GM12873 (cell line): ENCODE measurements around the gene COPG2.

ENCODE experiments used
- TF ChIP-seq, protein P1 (sequence below): IDR thresholded peaks from 2 replicates; pipeline ENCODE4 v1.5.1; 2012; ENCODE audit warnings: low read depth, mild to moderate bottlenecking, moderate library complexity, low read length, control low read depth; ENCODE audit not compliant: insufficient read depth; ENCODE audit errors: missing control alignments

The COPG2 gene

GRCh38 chr7:130476297-130477150, 192.0 kb downstream of the COPG2 start:
- TF ChIP-seq, protein P1, sequence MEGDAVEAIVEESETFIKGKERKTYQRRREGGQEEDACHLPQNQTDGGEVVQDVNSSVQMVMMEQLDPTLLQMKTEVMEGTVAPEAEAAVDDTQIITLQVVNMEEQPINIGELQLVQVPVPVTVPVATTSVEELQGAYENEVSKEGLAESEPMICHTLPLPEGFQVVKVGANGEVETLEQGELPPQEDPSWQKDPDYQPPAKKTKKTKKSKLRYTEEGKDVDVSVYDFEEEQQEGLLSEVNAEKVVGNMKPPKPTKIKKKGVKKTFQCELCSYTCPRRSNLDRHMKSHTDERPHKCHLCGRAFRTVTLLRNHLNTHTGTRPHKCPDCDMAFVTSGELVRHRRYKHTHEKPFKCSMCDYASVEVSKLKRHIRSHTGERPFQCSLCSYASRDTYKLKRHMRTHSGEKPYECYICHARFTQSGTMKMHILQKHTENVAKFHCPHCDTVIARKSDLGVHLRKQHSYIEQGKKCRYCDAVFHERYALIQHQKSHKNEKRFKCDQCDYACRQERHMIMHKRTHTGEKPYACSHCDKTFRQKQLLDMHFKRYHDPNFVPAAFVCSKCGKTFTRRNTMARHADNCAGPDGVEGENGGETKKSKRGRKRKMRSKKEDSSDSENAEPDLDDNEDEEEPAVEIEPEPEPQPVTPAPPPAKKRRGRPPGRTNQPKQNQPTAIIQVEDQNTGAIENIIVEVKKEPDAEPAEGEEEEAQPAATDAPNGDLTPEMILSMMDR = no peak

DNA sequence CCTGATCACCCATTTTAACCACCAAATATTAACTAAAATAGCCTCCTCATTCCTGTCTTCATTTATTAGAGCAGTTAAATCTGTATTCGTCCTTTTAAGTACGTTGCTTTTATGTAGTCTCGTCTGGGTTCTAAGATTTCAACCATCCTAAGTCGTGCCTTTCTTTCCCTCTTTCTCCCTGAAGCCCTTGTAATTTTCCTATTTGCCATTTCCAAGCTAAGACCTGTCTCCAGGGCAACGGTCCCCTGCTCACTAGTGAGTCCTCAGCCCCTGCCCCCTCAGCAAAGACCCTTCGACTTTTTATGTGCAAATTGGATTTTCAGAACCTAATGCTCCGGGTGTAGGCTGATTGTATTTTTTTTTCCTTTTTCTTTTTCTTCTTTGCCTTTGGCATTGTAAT, 192.8 kb downstream of the COPG2 start:
- TF ChIP-seq, protein P1 = no peak

DNA sequence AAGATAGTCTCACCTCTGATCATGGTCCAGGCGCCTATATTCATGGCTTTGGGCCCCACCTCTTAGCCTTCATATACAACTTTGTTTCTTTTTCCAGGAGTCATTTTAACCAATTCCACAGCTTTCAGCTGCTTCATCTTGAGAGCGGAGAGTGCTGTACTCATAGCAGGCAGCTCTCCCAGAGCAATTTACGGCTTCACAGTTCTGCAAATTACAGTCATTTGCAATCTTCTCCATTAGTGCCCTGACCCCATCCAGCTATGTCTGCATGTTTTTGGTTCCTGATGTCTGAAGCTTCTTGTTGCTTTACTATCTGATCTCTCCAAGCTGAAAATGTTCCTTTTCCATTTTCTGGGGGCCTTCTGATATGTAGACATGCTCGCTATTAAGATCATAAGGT, 194.7 kb downstream of the COPG2 start:
- TF ChIP-seq, protein P1 = no peak

- TF ChIP-seq, protein P1 = no peak
Observed at GRCh38 chr7:130473289-130473688, 195.3 kb downstream of the COPG2 start.

DNA sequence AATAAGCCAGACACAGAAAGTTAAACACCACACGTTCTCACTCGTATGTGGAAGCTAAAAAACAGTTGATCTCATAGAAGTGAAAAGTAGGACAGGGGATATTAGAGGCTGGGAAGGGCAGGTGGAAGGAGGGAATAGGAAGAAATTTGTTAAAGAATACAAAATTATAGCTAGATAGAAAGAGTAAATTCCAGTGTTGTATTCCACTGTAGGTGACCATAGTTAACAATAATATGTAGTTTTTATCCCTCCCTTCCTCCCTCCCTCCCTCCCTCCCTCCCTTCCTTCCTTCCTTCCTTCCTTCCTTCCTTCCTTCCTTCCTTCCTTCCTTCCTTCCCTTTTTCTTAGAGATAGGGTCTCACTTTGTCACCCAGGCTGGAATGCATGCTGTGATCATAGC, 196.6 kb downstream of the COPG2 start:
- TF ChIP-seq, protein P1 = no peak

DNA sequence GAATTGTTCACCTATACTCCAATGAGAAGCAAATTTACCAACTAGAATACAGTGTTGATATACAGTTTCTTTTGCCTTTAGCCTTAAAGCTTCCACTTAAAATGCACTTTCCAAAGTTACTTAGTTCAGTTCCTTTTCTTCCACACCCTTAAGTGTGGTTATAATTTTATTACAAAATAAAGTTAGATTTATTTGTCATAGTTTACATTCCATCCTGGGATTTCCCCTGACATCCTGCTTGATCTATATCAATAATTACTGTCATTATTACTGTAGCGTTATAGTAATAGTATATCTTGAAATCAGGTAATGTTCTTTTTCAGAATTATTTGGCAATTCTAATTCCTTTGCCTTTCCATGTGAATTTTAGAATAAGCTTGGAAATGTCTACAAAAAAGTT, 199.9 kb downstream of the COPG2 start:
- TF ChIP-seq, protein P1 = no peak

DNA sequence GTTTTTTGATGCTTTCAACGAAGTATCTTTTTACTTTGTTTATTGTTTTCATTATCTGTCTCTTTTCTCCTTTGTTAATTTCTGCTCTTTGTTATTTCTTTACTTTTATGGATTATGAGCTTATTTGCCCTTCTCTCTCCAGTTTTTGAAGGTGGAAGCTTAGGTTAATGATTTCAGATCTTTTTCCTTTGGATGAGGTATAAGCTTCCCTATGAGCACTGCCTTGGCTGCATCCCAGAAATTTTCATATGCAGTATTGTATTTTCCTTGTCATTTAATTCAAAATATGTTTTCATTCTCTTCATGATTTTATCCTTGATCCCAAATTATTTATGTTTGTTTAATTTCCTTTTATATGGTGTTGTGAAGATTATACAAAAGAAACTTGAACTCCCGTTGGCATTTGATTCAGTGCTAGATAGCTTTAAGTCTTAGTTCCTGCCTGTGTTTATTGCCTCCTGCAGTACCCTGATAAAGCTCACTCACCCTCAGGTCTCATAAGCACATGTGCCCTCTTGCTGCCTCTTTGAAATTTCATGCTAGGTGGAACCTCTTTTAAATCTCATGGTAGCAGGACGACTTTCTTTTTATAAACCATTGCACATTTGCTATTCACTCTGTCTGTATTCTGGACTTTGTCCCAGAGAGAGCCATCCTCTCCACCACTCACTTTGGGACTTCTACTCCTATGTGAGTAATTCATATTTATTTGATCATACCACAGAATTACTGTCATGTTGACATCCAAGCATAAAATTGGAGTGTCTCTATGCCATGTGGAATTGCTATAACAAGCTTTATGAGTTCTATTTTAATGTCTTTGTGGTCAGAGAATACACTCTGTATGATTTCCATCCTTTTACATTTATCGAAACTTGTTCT, 204.8 kb downstream of the COPG2 start:
- TF ChIP-seq, protein P1 = no peak
